SW480 (cell line): ENCODE results near the gene XNDC1N.

Source experiments
- DNase-seq: peaks from one replicate; pipeline ENCODE4 v3.0.0-alpha.2; 2016; ENCODE audit warnings: low spot score

Gene XNDC1N

DNA sequence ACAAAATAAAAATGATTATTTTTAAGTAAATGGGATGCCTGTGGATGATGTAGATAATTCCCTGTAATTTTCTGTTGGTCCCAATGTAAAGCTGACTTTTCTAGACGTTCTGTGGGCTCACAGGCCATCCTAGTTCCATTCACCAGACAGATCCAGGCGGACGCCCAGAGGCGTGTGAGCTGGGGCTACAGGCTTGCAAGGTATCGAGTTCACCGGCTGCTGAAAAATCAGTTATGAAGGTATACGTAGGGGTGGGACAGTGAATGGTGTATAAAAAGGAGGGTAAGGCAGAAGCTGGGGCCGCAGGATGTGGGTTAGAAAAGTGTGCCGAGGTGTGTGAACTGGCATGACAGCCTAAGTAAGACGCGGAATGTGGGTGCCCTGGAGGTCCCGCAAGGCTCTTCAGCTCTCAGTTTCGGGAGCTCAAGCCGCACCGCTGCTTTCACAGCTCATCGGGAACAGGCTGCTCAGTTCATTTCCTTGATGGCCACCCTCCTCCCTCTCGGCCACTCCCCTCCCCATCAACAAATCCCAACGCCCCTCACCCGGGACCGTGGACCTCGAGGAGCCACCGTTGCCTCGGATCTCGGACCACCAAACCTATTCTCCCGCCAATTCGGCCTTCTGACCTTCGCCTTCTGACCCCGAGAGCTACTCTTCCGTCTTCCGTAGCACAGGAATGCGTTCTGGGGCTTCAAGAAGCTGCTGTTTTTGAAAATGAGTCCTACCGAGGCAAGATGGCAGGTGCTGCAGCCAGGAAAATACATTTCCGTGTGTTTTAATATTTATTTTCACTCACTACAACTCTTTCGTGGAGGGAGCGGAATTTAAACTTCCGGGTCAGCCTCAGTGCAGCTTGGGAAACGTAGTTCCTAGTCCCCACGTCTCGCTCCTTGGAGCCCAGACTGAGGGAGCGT is at the start of gene XNDC1N:
Gene XNDC1N (minus strand): TSS at position 775 of the 917 bp plus-strand sequence. CDS start 5,241 bp downstream, outside the sequence.
- peak; percentile 86 for DNase-seq

DNA sequence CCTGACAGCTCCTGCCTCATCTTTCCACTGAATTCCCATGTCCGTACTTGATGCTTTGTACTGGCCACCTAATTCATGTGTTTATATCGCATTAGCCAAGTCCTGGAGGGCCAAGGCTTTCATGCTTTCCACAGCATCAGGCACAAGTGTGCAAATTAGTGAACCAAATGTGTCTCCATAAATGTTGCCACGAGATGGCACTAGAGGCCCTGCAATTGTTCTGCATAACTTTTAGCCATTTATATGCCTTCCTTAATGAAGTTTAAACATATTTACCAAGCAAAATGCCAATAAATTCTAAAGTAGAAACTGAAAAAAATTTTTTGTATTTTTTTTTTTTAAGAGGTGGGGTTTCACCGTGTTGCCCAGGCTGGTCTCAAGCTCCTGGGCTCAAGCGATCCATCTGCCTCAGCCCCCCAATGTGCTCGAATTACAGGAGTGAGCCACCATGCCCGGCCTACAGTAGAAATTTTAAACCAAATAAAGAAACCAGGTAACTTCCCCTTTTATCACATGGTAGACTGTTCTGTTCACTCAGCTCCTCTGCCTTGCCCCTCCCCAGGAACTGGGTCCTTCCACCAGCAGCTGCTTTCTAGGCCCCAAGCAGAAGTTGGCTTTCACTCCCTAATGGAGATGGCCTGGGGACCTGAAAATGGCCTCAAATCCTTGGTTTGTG is 49.5 kb upstream of the XNDC1N start:
- DNase-seq, result peak; percentile 41

DNA sequence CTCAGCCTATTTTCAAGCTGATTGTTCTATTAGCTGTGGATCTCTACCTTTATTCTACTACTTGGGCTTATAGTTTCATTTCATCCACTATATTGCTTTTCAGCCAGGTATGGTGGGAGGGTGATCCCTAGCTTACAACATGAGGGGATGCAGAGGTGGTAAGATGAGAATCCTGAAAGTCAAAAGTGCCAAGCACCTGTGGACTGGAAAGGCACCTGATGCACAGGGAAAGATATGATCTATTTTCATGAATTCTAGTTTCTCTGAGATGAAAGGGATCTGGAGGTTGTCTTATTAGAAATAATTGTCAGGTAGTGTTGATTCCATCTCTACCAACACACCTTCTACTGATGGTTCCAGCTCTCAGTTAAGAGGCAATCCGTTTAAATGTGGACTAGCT is 48.7 kb upstream of the XNDC1N start:
- no peak for DNase-seq

DNA sequence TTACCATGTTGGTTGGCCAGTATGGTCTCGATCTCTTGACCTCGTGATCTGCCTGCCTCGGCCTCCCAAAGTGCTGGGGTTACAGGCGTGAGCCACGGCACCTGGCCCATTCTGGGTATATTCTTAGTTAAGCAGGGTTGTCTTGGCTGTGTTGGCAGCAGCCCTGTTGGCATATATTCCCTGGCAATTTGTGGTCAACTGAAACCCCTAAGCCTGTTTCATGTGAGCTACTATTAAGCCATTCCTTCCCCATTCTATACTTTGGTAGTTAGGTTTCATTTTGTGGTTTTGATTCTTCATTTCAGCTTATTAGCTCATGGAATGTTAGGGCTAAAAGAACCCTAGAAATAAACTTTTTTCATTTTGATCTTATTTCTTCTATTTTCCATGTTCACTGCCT is 48.2 kb upstream of the XNDC1N start:
- DNase-seq, result no peak

DNA sequence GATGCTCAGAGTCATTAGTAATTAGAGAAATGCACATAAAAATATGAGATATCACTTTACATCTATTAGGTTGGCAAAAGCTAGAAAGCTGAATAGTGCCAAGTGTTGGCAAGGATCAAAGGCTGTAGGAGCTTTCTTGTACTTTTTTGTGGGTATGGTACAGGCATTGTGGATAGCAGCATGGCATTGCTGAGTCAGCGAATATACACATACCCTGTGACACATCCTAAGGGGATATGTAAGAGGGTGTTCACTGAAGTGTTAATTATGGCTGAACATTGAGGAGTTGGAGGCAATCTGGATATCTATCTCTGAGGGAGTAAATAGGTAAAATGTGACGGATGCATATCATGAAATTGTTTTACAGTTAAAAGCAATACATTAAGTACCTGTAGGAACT is 43.3 kb upstream of the XNDC1N start:
- DNase-seq, result no peak

DNA sequence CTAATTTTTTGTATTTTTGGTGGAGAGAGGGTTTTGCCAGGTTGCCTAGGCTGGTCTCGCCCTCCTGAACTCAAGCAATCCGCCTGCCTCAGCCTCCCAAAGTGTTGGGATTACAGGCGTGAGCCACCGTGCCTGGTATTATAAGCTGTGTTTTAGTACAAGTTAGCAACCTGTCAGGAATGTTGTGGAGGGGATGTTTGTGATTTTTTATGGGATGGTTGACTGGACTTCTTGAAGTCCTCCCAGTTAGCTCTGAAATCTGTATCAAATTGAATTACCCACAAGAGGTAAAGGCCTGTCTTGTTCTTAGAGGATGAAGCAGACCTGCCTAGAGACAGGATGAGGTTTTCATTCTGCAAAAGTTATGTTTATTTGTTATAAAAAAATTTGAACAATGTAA is 36.2 kb upstream of the XNDC1N start:
- DNase-seq, result no peak

- no peak for DNase-seq
Measured at GRCh38 chr11:71963468-71963867, 35.1 kb upstream of the XNDC1N start.

- DNase-seq, result no peak
Measured at GRCh38 chr11:71962428-71963038, 34.1 kb upstream of the XNDC1N start.

DNA sequence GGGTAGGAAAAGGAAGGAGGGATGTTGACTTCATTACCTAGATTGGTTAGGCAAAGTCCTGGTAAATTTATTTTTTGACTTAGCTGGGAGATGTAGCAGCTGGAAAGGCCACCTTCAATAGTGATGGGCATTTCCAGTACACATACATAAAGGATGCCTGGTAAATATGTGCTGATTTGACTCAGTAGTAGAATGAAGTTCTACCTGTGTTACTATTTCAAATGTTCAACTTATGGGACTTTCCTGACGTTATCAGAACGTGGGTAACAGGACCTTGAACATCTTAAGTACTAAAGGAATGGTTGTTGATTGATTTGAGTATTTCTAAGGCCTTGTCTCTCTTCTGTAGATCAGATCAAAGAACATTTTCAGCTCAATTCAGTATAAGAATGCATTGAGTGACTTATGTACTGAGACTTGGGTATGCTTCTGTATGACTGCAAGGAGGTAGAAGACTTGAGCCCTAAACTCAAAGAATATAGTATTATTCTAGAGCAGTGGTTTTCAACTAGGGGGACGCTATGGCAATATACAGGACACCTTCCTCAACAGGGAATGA is 27.6 kb upstream of the XNDC1N start:
- no peak for DNase-seq

DNA sequence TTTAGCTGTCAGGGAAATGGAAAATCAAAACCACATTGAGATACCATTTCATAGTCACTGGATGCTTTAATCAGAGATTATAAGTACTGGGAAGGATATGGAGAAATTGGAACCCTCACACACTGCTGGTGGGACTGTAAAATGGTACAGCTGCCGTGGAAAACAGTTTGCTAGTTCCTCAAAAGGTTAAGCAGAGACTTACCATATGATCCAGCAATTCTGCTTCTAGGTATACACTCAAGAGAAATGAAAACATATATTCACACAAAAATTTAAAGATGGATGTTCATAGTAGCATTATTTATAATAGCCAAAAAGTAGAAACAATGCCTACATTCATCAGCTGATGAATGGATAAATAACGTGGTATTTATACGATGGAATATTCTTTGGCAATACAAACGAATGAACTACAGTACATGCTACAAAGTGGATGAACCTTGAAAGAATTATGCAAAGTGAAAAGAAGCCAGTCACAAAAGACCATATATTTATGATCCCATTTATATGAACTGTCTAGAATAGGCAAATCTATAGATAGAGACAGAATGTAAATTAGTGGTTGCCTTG is 23.4 kb upstream of the XNDC1N start:
- DNase-seq, result no peak

DNA sequence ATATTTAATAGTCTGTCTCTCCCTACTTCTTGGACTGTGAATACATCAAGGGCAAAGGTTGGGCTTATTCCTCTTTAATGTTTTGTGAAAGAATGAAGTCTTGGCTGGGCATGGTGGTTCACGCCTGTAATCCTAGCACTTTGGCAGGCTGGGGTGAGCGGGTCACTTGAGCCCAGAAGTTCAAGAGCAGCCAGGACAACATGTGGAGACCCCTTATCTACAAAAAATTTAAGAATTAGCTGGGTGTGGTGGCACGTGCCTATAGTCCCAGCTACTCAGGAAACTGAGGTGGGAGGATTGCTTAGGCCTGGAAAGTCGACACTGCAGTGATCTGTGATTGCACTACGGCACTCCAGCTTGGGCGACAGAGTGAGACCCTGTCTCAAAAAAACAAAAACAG is 20.6 kb upstream of the XNDC1N start:
- DNase-seq, result no peak

DNA sequence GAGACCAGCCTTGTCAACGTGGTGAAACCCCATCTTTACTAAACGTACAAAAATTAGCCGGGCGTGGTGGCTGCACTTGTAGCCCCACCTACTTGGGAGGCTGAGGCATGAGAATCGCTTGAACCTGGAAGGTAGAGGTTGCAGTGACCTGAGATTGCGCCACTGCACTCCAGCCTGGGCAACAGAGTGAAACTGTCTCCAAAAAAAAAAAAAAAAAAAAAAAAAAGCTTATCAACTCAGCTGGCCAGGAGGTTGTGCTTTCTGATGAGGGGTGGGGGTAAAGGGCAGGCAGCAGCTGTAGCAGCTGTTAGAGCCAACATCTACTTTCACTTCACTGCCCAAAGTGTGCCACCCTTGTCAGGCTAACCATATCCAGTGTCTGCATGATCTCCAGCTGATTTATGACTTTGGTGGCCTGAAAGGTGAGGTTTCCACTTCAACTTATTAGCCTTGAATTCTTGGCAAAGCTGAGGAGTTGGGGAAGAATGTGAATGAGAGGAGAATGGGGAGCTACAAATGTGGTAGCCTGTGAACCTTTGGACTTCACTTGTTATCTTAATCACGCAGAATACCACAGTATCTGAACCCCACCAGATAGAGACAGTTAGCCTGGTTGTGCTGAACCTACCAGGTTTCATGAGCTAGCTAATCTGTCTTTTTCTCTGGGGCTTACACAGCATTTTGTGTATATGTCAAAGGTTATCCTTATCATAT is 20.1 kb upstream of the XNDC1N start:
- peak; percentile 12 for DNase-seq

GRCh38 chr11:71947498-71947897 is 19.1 kb upstream of the XNDC1N start:
- DNase-seq, result peak; percentile 45

DNA sequence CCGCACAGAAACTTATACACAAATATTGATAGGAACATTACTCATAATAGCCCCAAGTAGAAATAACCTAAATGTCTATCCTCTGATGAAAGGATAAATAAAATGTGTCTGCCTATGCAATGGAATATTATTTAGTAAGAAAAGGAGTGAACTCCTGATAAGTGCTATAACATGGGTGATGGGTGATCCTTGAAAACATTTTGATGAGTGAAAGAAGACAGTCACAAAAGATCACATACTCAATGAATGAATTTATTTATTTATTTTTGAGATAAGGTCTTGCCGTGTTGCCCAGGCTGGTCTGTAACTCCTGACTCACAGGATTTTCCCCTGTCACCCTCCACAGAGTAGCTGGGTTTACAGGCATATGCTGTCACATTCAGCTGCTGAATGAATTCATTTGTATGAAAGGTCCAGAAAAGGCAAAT is 17.8 kb upstream of the XNDC1N start:
- DNase-seq, result no peak

- DNase-seq, result no peak
Measured at GRCh38 chr11:71940561-71941219, 12.3 kb upstream of the XNDC1N start.

DNA sequence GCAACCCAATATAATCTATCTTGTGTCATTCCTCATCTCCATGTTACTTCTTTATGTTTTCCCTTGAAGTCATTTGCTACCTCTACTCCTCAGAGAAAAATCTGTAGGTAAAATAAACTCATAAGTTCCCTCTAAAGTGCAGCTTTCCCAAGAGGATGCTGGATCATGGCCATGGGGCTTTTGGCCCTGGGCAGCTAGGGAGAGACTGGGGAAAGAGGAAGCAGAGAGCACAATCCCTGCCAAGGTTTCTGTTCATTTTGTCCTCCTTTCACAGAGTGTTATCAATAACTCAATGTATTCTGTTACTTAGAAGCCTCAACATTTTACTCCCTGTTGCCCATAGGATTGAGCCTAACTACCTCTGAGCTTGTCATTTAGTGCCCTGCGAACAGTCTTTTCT is 9.4 kb upstream of the XNDC1N start:
- no peak for DNase-seq

- DNase-seq, result no peak
Measured at GRCh38 chr11:71936825-71937224, 8.4 kb upstream of the XNDC1N start.

- DNase-seq, result no peak
Measured at GRCh38 chr11:71935338-71935925, 7.0 kb upstream of the XNDC1N start.

- DNase-seq, result no peak
Measured at GRCh38 chr11:71934213-71934612, 5.8 kb upstream of the XNDC1N start.

GRCh38 chr11:71933141-71933933 is 4.9 kb upstream of the XNDC1N start:
- no peak for DNase-seq
